ENCODE results near the gene ZNF865. TPM values are rescaled to one million over a fixed set of nuclear protein-coding genes. Genes with fewer than 3 reads are reported as not detected.

ZNF865 gene
- total and polyA plus RNA-seq, 2 donors (not counting 1 experiment from before 2014, with no cell fraction given) = 1.2 TPM

- H3K36me3 ChIP-seq (ENCODE audit: control insufficient read depth, insufficient read depth, low read length) = peaks cover 5% of the 10 kb centered on the region
- peaks cover 5% of the 10 kb centered on the region for H3K4me1 ChIP-seq (ENCODE audit: control insufficient read depth, extremely low read depth, insufficient read depth, low read length)
- no peaks in the 10 kb centered on the region for H3K79me2 ChIP-seq (ENCODE audit: control insufficient read depth, insufficient read depth, low read length)
- TF ChIP-seq CTCF (conservative IDR thresholded peaks at IDR 0.05 in 1 of 2, IDR thresholded peaks at IDR 0.05 in 1 of 2; ENCODE audit: low read depth in 1 of 2, low read length in 2 of 2) = no peak
- TF ChIP-seq EZH2 (IDR thresholded peaks at IDR 0.05; ENCODE audit: low read length, missing control alignments) = no peak
- H3K27me3 ChIP-seq (ENCODE audit: control insufficient read depth, insufficient read depth, low read length) = no peaks in the 10 kb centered on the region
- no peaks in the 10 kb centered on the region for H4K20me1 ChIP-seq (ENCODE audit: control insufficient read depth, extremely low read depth, insufficient read depth, low read length)
- no peak overlapping the region for H3K4me3 ChIP-seq (replicated peaks in 1 of 4; ENCODE audit: control extremely low read depth in 1 of 4, insufficient read depth in 1 of 4, low read depth in 3 of 4, low read length in 4 of 4)
- no peak overlapping the region for H3K27ac ChIP-seq (ENCODE audit: insufficient read depth, low read length)
- no peak overlapping the region for H3K4me2 ChIP-seq (ENCODE audit: extremely low read depth, insufficient read depth, low read length)
- H3K9me3 ChIP-seq (ENCODE audit: control insufficient read depth, insufficient read depth, low read depth, low read length) = no peaks in the 10 kb centered on the region
- H3K9ac ChIP-seq (ENCODE audit: insufficient read depth, low read length) = no peak overlapping the region
- no peak for DNase-seq (ENCODE audit: low read depth in 2 of 2)
- no peak overlapping the region for H2AFZ ChIP-seq (ENCODE audit: low read length)
Measured at GRCh38 chr19:55623130-55623529, 17.7 kb downstream of the ZNF865 start.

GRCh38 chr19:55623561-55623960 lies 18.1 kb downstream of the ZNF865 start:
- H3K36me3 ChIP-seq (ENCODE audit: control insufficient read depth, insufficient read depth, low read length) = peaks cover 5% of the 10 kb centered on the region
- TF ChIP-seq CTCF (conservative IDR thresholded peaks at IDR 0.05 in 1 of 2, IDR thresholded peaks at IDR 0.05 in 1 of 2; ENCODE audit: low read depth in 1 of 2, low read length in 2 of 2) (no peak), EZH2 (IDR thresholded peaks at IDR 0.05; ENCODE audit: low read length, missing control alignments) (no peak)
- peak overlapping the region in 3 of 4 experiments; percentile 5 to 35 (median 15) for H3K4me3 ChIP-seq (replicated peaks in 1 of 4; ENCODE audit: control extremely low read depth in 1 of 4, insufficient read depth in 1 of 4, low read depth in 3 of 4, low read length in 4 of 4)
- no peaks in the 10 kb centered on the region for H3K27me3 ChIP-seq (ENCODE audit: control insufficient read depth, insufficient read depth, low read length)
- no peak overlapping the region for H3K27ac ChIP-seq (ENCODE audit: insufficient read depth, low read length)
- H2AFZ ChIP-seq (ENCODE audit: low read length) = no peak overlapping the region
- peaks cover 5% of the 10 kb centered on the region for H3K4me1 ChIP-seq (ENCODE audit: control insufficient read depth, extremely low read depth, insufficient read depth, low read length)
- DNase-seq (ENCODE audit: low read depth in 2 of 2) = no peak
- H4K20me1 ChIP-seq (ENCODE audit: control insufficient read depth, extremely low read depth, insufficient read depth, low read length) = no peaks in the 10 kb centered on the region
- no peak overlapping the region for H3K4me2 ChIP-seq (ENCODE audit: extremely low read depth, insufficient read depth, low read length)
- no peaks in the 10 kb centered on the region for H3K9me3 ChIP-seq (ENCODE audit: control insufficient read depth, insufficient read depth, low read depth, low read length)
- no peak overlapping the region for H3K9ac ChIP-seq (ENCODE audit: insufficient read depth, low read length)
- H3K79me2 ChIP-seq (ENCODE audit: control insufficient read depth, insufficient read depth, low read length) = no peaks in the 10 kb centered on the region

- Histone ChIP-seq H3K4me1 (ENCODE audit: control insufficient read depth, extremely low read depth, insufficient read depth, low read length) (peaks cover 5% of the 10 kb centered on the region), H3K9ac (ENCODE audit: insufficient read depth, low read length) (peak within 1 kb of the TSS; percentile 83), H3K9me3 (ENCODE audit: control insufficient read depth, insufficient read depth, low read depth, low read length) (no peaks in the 10 kb centered on the region), H3K36me3 (ENCODE audit: control insufficient read depth, insufficient read depth, low read length) (peaks cover 5% of the 10 kb centered on the region), H3K27me3 (ENCODE audit: control insufficient read depth, insufficient read depth, low read length) (no peaks in the 10 kb centered on the region), H4K20me1 (ENCODE audit: control insufficient read depth, extremely low read depth, insufficient read depth, low read length) (no peaks in the 10 kb centered on the region), H3K4me2 (ENCODE audit: extremely low read depth, insufficient read depth, low read length) (peak within 1 kb of the TSS; percentile 93), H3K4me3 (replicated peaks in 1 of 4; ENCODE audit: control extremely low read depth in 1 of 4, insufficient read depth in 1 of 4, low read depth in 3 of 4, low read length in 4 of 4) (peak within 1 kb of the TSS; percentile 43 to 84 (median 68)), H3K27ac (ENCODE audit: insufficient read depth, low read length) (peak within 1 kb of the TSS; percentile 78), H3K79me2 (ENCODE audit: control insufficient read depth, insufficient read depth, low read length) (no peaks in the 10 kb centered on the region), H2AFZ (ENCODE audit: low read length) (peak within 1 kb of the TSS; percentile 95)
- TF ChIP-seq CTCF (conservative IDR thresholded peaks at IDR 0.05 in 1 of 2, IDR thresholded peaks at IDR 0.05 in 1 of 2; ENCODE audit: low read depth in 1 of 2, low read length in 2 of 2) (no peak), EZH2 (IDR thresholded peaks at IDR 0.05; ENCODE audit: low read length, missing control alignments) (no peak)
- peak; percentile 79 to 94 for DNase-seq (ENCODE audit: low read depth in 2 of 2)
Measured at GRCh38 chr19:55624109-55625003, 18.9 kb downstream of the ZNF865 start, which contains the start of gene ZNF784. TSS of gene ZNF784 (minus strand) at chr19:55624566. CDS start at chr19:55624561, 5 bp downstream.

Measured in fibroblast of lung (primary cell).